HEK293T (cell line): ENCODE data around the gene SHANK2.

Experiments
- CTCF ChIA-PET: fragments of 350-600 bp; formaldehyde crosslinking; extraction: SDS; loops from one replicate; lab custom pipeline; 2021; ENCODE audit warnings: antibody characterized with exemption, inconsistent platforms; lab: Yijun Ruan, JAX
- POLR2A ChIA-PET: fragments of 350-600 bp; formaldehyde crosslinking; extraction: SDS; loops from one replicate; lab custom pipeline; 2020; ENCODE audit warnings: antibody characterized with exemption, inconsistent platforms; lab: Yijun Ruan, JAX
- DNase-seq: peaks from one replicate; pipeline ENCODE4 v3.0.0; 2012; ENCODE audit warnings: mixed read lengths; ENCODE audit errors: extremely low spot score
- ARNT ChIP-seq: fragments of 450-650 bp; IDR thresholded peaks from 2 replicates; pipeline ENCODE4 v1.6.1; 2017; ENCODE audit warnings: mild to moderate bottlenecking
- BHLHE40 ChIP-seq: fragments of 450-650 bp; IDR thresholded peaks from 2 replicates; pipeline ENCODE4 v1.6.1; 2016; ENCODE audit warnings: mild to moderate bottlenecking, moderate library complexity, borderline replicate concordance
- CTBP1 ChIP-seq: fragments of 450-650 bp; IDR thresholded peaks from 2 replicates; pipeline ENCODE4 v1.6.1; 2016; ENCODE audit warnings: borderline replicate concordance
- ELF4 ChIP-seq: fragments of 450-650 bp; IDR thresholded peaks from 2 replicates; pipeline ENCODE4 v1.6.1; 2017; ENCODE audit warnings: antibody characterized with exemption
- FOXA1 ChIP-seq: fragments of 450-650 bp; IDR thresholded peaks from 2 replicates; pipeline ENCODE4 v1.6.1; 2016; ENCODE audit warnings: mild to moderate bottlenecking
- FOXK2 ChIP-seq: fragments of 450-650 bp; IDR thresholded peaks from 2 replicates; pipeline ENCODE4 v1.6.1; 2016; ENCODE audit warnings: mild to moderate bottlenecking
- HDGF ChIP-seq: fragments of 450-650 bp; IDR thresholded peaks from 2 replicates; pipeline ENCODE4 v1.6.1; 2017; ENCODE audit warnings: antibody characterized with exemption, borderline replicate concordance
- L3MBTL2 ChIP-seq: fragments of 450-650 bp; conservative IDR thresholded peaks from 2 replicates; pipeline ENCODE4 v1.6.1; 2016; ENCODE audit warnings: mild to moderate bottlenecking
- LEF1 ChIP-seq: fragments of 450-650 bp; IDR thresholded peaks from 2 replicates; pipeline ENCODE4 v1.6.1; 2017; ENCODE audit warnings: mild to moderate bottlenecking, borderline replicate concordance
- NFRKB ChIP-seq: fragments of 450-650 bp; IDR thresholded peaks from 2 replicates; pipeline ENCODE4 v1.6.1; 2016; ENCODE audit warnings: mild to moderate bottlenecking, moderate library complexity
- SP1 ChIP-seq: fragments of 450-650 bp; IDR thresholded peaks from 2 replicates; pipeline ENCODE4 v1.6.1; 2017
- SUZ12 ChIP-seq: fragments of 450-650 bp; IDR thresholded peaks from 2 replicates; pipeline ENCODE4 v1.6.1; 2016; ENCODE audit warnings: mild to moderate bottlenecking
- TARDBP ChIP-seq: fragments of 450-650 bp; IDR thresholded peaks from 2 replicates; pipeline ENCODE4 v1.6.1; 2016
- ZNF384 ChIP-seq: fragments of 450-650 bp; IDR thresholded peaks from 2 replicates; pipeline ENCODE4 v1.6.1; 2016

SHANK2 gene

GRCh38 chr11:71202598-71202944 is 49.8 kb downstream of the SHANK2 start:
- TF ChIP-seq BHLHE40: no peak
- no peak for TF ChIP-seq ELF4
- TF ChIP-seq SUZ12: no peak
- no peak for TF ChIP-seq LEF1
- TF ChIP-seq CTBP1: no peak
- TF ChIP-seq ARNT: no peak
- no peak for TF ChIP-seq SP1
- TF ChIP-seq FOXA1: no peak
- no peak for TF ChIP-seq NFRKB
- no peak for TF ChIP-seq HDGF
- no peak for TF ChIP-seq FOXK2
- TF ChIP-seq TARDBP: no peak
- TF ChIP-seq L3MBTL2: no peak
- TF ChIP-seq ZNF384: no peak
- DNase-seq: no peak
- ChIA-PET POLR2A (no interaction called here), CTCF (no interaction called here)
